Cardiac muscle cell (in vitro differentiated cells and primary cell): ENCODE results near the gene PKP3. TPM values are rescaled to one million over a fixed set of nuclear protein-coding genes. Genes with fewer than 3 reads are reported as not detected.
"Not testable (repeated sequence)": the region's sequence is repeated elsewhere in the genome, so short reads cannot be mapped to it uniquely, and the experiment has no call there.

Experiments
- DNase-seq, 2 donors: peaks; one replicate each; pipeline versions ENCODE4 v3.0.0 to v3.0.0-alpha.2; 2010 to 2017; ENCODE audit warnings: low read depth in 1 of 2, low spot score in 1 of 2
- H3K27ac ChIP-seq: fragments of 200-600 bp; sonication (generic); 2 replicates; pipeline ENCODE4 v1.5.1; 2016
- H3K27me3 ChIP-seq: fragments of 200-600 bp; sonication (generic); 2 replicates; pipeline ENCODE4 v1.6.0; 2016; ENCODE audit warnings: control low read depth
- H3K36me3 ChIP-seq: fragments of 200-600 bp; sonication (generic); 2 replicates; pipeline ENCODE4 v1.5.1; 2016; ENCODE audit warnings: control low read depth
- H3K4me1 ChIP-seq: fragments of 200-600 bp; sonication (generic); 2 replicates; pipeline ENCODE4 v1.8.1; 2017; ENCODE audit warnings: low read depth, mild to moderate bottlenecking, mixed run types
- H3K4me3 ChIP-seq: fragments of 200-600 bp; sonication (generic); 2 replicates; pipeline ENCODE4 v1.5.1; 2016; ENCODE audit warnings: mild to moderate bottlenecking
- H3K9me3 ChIP-seq: fragments of 200-600 bp; sonication (generic); 2 replicates; pipeline ENCODE4 v1.5.1; 2017; ENCODE audit warnings: low read depth, mild to moderate bottlenecking, control low read depth
- CTCF ChIP-seq: IDR thresholded peaks from 2 replicates; pipeline ENCODE4 v1.5.1; 2012; ENCODE audit warnings: low read depth, mild to moderate bottlenecking, low read length
- polyA plus RNA-seq: library from polyadenylated mRNA; unstranded; fragments of >200 nt; fragmentation: Nextera tagmentation; extraction: Ambion mirVana; gene quantifications from 2 replicates; pipeline ENCODE4 v1.2.1, GENCODE V29; 2016
- total RNA-seq: library from RNA; depleted of rRNA; stranded (reverse); fragments of >200 nt; gene quantifications from 2 replicates; pipeline ENCODE4 v1.2.3, GENCODE V29; 2016

Gene PKP3
- total and polyA plus RNA-seq, 2 experiments from 2014 or later = 0.09 to 0.57 TPM

- TF ChIP-seq CTCF = no peak
- Histone ChIP-seq H3K9me3 (no peaks in the 10 kb centered on the region), H3K4me1 (peaks cover 3% of the 10 kb centered on the region), H3K27me3 (peaks cover 52% of the 10 kb centered on the region), H3K27ac (no peak overlapping the region), H3K36me3 (no peaks in the 10 kb centered on the region), H3K4me3 (no peak overlapping the region)
- DNase-seq = no peak
These were observed 25.4 kb downstream of the PKP3 start for GRCh38 chr11:419248-420005.

GRCh38 chr11:420054-420910 lies 26.3 kb downstream of the PKP3 start:
- no peak for DNase-seq
- no peak for TF ChIP-seq CTCF
- Histone ChIP-seq H3K27ac (no peak overlapping the region), H3K4me3 (no peak overlapping the region), H3K9me3 (no peaks in the 10 kb centered on the region), H3K4me1 (peaks cover 3% of the 10 kb centered on the region), H3K36me3 (no peaks in the 10 kb centered on the region), H3K27me3 (peaks cover 44% of the 10 kb centered on the region)

- TF ChIP-seq CTCF = no peak
- peaks cover 38% of the 10 kb centered on the region for H3K27me3 ChIP-seq
- no peaks in the 10 kb centered on the region for H3K9me3 ChIP-seq
- H3K36me3 ChIP-seq = no peaks in the 10 kb centered on the region
- H3K4me1 ChIP-seq = peaks cover 3% of the 10 kb centered on the region
- no peak for DNase-seq
- H3K27ac ChIP-seq = no peak overlapping the region
- no peak overlapping the region for H3K4me3 ChIP-seq
These were observed 26.9 kb downstream of the PKP3 start for GRCh38 chr11:420911-421321.

GRCh38 chr11:422249-422656 lies 28.2 kb downstream of the PKP3 start:
- no peak for TF ChIP-seq CTCF
- no peak for DNase-seq
- H3K27me3 ChIP-seq = peaks cover 25% of the 10 kb centered on the region

GRCh38 chr11:424232-424631 lies 30.2 kb downstream of the PKP3 start:
- DNase-seq = no peak
- TF ChIP-seq CTCF = no peak
- Histone ChIP-seq H3K36me3 (no peaks in the 10 kb centered on the region), H3K9me3 (no peaks in the 10 kb centered on the region), H3K4me1 (no peaks in the 10 kb centered on the region), H3K4me3 (no peak overlapping the region), H3K27ac (no peak overlapping the region), H3K27me3 (peaks cover 5% of the 10 kb centered on the region)

More at GRCh38 chr11:422249-422656, 28.2 kb downstream of the PKP3 start:
- no peak overlapping the region for H3K4me3 ChIP-seq
- no peaks in the 10 kb centered on the region for H3K4me1 ChIP-seq
- H3K27ac ChIP-seq = no peak overlapping the region
- no peaks in the 10 kb centered on the region for H3K36me3 ChIP-seq
- H3K9me3 ChIP-seq = no peaks in the 10 kb centered on the region

- not testable (repeated sequence) for H3K36me3 ChIP-seq, H3K9me3 ChIP-seq, H3K4me1 ChIP-seq, H3K27me3 ChIP-seq, DNase-seq, H3K4me3 ChIP-seq, H3K27ac ChIP-seq
These were observed 30.8 kb downstream of the PKP3 start for GRCh38 chr11:424766-425165.
